Type B pancreatic cell (in vitro differentiated cells): ENCODE data around the gene MGAT1. TPM values are rescaled to one million over a fixed set of nuclear protein-coding genes. Genes with fewer than 3 reads are reported as not detected.

Experiments used
- DNase-seq: peaks from one replicate; pipeline ENCODE4 v3.0.0; 2021; ENCODE audit warnings: mixed read lengths; ENCODE audit not compliant: unreplicated experiment; ENCODE audit errors: extremely low spot score
- H3K27ac Mint-ChIP-seq: 2 replicates; pipeline ENCODE4 v1.8.0; 2021; ENCODE audit warnings: mild to moderate bottlenecking, mixed read lengths
- H3K27me3 Mint-ChIP-seq: 2 replicates; pipeline ENCODE4 v1.8.0; 2021; ENCODE audit warnings: mixed read lengths
- H3K36me3 Mint-ChIP-seq: 2 replicates; pipeline ENCODE4 v1.8.0; 2021; ENCODE audit warnings: mixed read lengths
- H3K4me1 Mint-ChIP-seq: one replicate; pipeline ENCODE4 v1.8.0; 2021; ENCODE audit warnings: mixed read lengths; ENCODE audit not compliant: unreplicated experiment
- H3K4me3 Mint-ChIP-seq: 2 replicates; pipeline ENCODE4 v1.8.0; 2021; ENCODE audit warnings: mild to moderate bottlenecking, mixed read lengths
- H3K9me3 Mint-ChIP-seq: 2 replicates; pipeline ENCODE4 v1.8.0; 2021; ENCODE audit warnings: mixed read lengths
- total RNA-seq: library from RNA; stranded (reverse); gene quantifications from 2 replicates; pipeline ENCODE4 v1.2.1, GENCODE V29; 2021; ENCODE audit warnings: low replicate concordance
- TF ChIP-seq, protein P1 (sequence below): fragments of 200-600 bp; sonication (generic); conservative IDR thresholded peaks from 2 replicates; pipeline ENCODE4 v1.5.0; 2021; ENCODE audit warnings: antibody characterized with exemption, mild to moderate bottlenecking

The MGAT1 gene
- total RNA-seq, 1 donor from 2014 or later = 74.8 TPM

- peak overlapping the region; percentile 67 for H3K27ac Mint-ChIP-seq
- TF ChIP-seq, protein P1, sequence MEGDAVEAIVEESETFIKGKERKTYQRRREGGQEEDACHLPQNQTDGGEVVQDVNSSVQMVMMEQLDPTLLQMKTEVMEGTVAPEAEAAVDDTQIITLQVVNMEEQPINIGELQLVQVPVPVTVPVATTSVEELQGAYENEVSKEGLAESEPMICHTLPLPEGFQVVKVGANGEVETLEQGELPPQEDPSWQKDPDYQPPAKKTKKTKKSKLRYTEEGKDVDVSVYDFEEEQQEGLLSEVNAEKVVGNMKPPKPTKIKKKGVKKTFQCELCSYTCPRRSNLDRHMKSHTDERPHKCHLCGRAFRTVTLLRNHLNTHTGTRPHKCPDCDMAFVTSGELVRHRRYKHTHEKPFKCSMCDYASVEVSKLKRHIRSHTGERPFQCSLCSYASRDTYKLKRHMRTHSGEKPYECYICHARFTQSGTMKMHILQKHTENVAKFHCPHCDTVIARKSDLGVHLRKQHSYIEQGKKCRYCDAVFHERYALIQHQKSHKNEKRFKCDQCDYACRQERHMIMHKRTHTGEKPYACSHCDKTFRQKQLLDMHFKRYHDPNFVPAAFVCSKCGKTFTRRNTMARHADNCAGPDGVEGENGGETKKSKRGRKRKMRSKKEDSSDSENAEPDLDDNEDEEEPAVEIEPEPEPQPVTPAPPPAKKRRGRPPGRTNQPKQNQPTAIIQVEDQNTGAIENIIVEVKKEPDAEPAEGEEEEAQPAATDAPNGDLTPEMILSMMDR = no peak
- peaks cover 42% of the 10 kb centered on the region for H3K4me1 Mint-ChIP-seq
- peaks cover 6% of the 10 kb centered on the region for H3K27me3 Mint-ChIP-seq
- no peak for DNase-seq
- H3K4me3 Mint-ChIP-seq = peak overlapping the region; percentile 60
- peaks cover 22% of the 10 kb centered on the region for H3K36me3 Mint-ChIP-seq
- H3K9me3 Mint-ChIP-seq = peaks cover 12% of the 10 kb centered on the region
Observed at GRCh38 chr5:180825768-180826525, 23.3 kb upstream of the MGAT1 start.

GRCh38 chr5:180824630-180825476 lies 22.2 kb upstream of the MGAT1 start:
- Mint-ChIP-seq H3K4me3 (peak overlapping the region; percentile 32), H3K4me1 (peaks cover 37% of the 10 kb centered on the region), H3K9me3 (peaks cover 12% of the 10 kb centered on the region), H3K27me3 (peaks cover 6% of the 10 kb centered on the region), H3K36me3 (peaks cover 14% of the 10 kb centered on the region), H3K27ac (no peak overlapping the region)
- DNase-seq = no peak
- TF ChIP-seq, protein P1 = no peak

GRCh38 chr5:180823940-180824629 lies 21.5 kb upstream of the MGAT1 start:
- Mint-ChIP-seq H3K4me1 (peaks cover 37% of the 10 kb centered on the region), H3K4me3 (peak overlapping the region; percentile 7), H3K9me3 (peaks cover 8% of the 10 kb centered on the region), H3K27me3 (peaks cover 6% of the 10 kb centered on the region), H3K27ac (no peak overlapping the region), H3K36me3 (peaks cover 6% of the 10 kb centered on the region)
- no peak for DNase-seq
- TF ChIP-seq, protein P1 = no peak

GRCh38 chr5:180823346-180823745 lies 20.7 kb upstream of the MGAT1 start:
- Mint-ChIP-seq H3K27ac (no peak overlapping the region), H3K27me3 (peaks cover 6% of the 10 kb centered on the region), H3K36me3 (peaks cover 6% of the 10 kb centered on the region), H3K4me3 (no peak overlapping the region), H3K9me3 (peaks cover 8% of the 10 kb centered on the region), H3K4me1 (peaks cover 44% of the 10 kb centered on the region)
- no peak for DNase-seq
- TF ChIP-seq, protein P1 = no peak

DNA sequence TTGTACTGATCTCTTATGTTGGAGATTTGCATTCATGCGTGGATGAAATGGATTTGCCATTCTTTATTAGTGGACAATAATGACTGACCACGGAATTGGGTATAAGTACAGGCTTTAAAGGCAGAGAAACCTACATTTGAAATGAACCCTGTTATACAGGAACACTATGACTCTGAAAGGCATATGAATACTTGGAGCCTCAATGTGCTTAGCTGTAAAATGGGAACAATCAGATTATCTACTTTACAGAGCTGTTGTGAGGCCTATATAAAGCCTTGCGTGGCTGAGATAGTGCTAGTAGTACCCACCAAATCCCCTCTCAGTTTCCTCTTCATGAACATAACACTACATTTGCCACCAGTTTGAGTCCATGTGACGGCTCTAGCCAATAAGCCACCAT lies 18.9 kb upstream of the MGAT1 start:
- Mint-ChIP-seq H3K36me3 (peaks cover 5% of the 10 kb centered on the region), H3K9me3 (peaks cover 7% of the 10 kb centered on the region), H3K27me3 (peaks cover 6% of the 10 kb centered on the region), H3K4me3 (no peak overlapping the region), H3K4me1 (peaks cover 60% of the 10 kb centered on the region), H3K27ac (no peak overlapping the region)
- TF ChIP-seq, protein P1 = no peak
- no peak for DNase-seq
